K562 (cell line): ENCODE results near the gene PDE12. TPM values are rescaled to one million over a fixed set of nuclear protein-coding genes. Genes with fewer than 3 reads are reported as not detected.
A peak's percentile ranks its signal among the peaks of the same experiment; 100 is the strongest.

Source experiments
- CBFA2T2 ChIP-seq: fragments of 450-650 bp; conservative IDR thresholded peaks from 2 replicates; pipeline ENCODE4 v1.6.1; 2017; ENCODE audit warnings: mild to moderate bottlenecking
- CBFA2T3 ChIP-seq: fragments of 450-650 bp; IDR thresholded peaks from 2 replicates; pipeline ENCODE4 v1.6.1; 2017
- CCAR2 ChIP-seq: fragments of 200-400 bp; formaldehyde crosslinking; IDR thresholded peaks from 2 replicates; pipeline ENCODE4 v1.6.1; 2017; ENCODE audit warnings: mild to moderate bottlenecking, low read depth, low read length
- COPS2 ChIP-seq: fragments of 450-650 bp; conservative IDR thresholded peaks from 2 replicates; pipeline ENCODE4 v1.6.1; 2016; ENCODE audit warnings: mild to moderate bottlenecking, moderate library complexity
- EGR1 ChIP-seq: fragments of 450-650 bp; conservative IDR thresholded peaks from 2 replicates; pipeline ENCODE4 v1.6.1; 2017; ENCODE audit warnings: mild to moderate bottlenecking
- ELF2 ChIP-seq: fragments of 250-450 bp; sonication (Bioruptor Pico); IDR thresholded peaks from 2 replicates; pipeline ENCODE4 v1.5.0; 2021; ENCODE audit warnings: mild to moderate bottlenecking
- FOXM1 ChIP-seq, 2 experiments: fragments of 450-650 bp in 1 of 2; sonication (generic) in 1 of 2; formaldehyde crosslinking in 1 of 2; IDR thresholded peaks; 2 replicates each; pipeline versions ENCODE4 v1.6.1 to v1.9.0; 2017 to 2022; ENCODE audit warnings: low read depth in 2 of 2, mild to moderate bottlenecking in 2 of 2, missing genetic modification reagents in 1 of 2, moderate library complexity in 1 of 2
- KAT8 ChIP-seq: fragments of 450-650 bp; IDR thresholded peaks from 2 replicates; pipeline ENCODE4 v1.6.1; 2016; ENCODE audit warnings: low read depth, mild to moderate bottlenecking
- KDM5B ChIP-seq: fragments of 200-600 bp; sonication (generic); IDR thresholded peaks from 2 replicates; pipeline ENCODE4 v1.6.1; 2012; ENCODE audit warnings: low read depth, mild to moderate bottlenecking, moderate library complexity, low read length, control low read depth, inconsistent platforms; ENCODE audit not compliant: insufficient replicate concordance
- KHSRP ChIP-seq: fragments of 450-650 bp; IDR thresholded peaks from 2 replicates; pipeline ENCODE4 v1.6.1; 2017
- MYNN ChIP-seq, 2 experiments: sonication (generic); formaldehyde crosslinking in 1 of 2; IDR thresholded peaks; 2 replicates each; pipeline versions ENCODE4 v1.5.0 to v1.6.1; 2016 to 2020; ENCODE audit warnings: antibody characterized with exemption in 1 of 2, missing genetic modification reagents in 1 of 2
- NFIC ChIP-seq: fragments of 450-650 bp; IDR thresholded peaks from 2 replicates; pipeline ENCODE4 v1.6.1; 2017; ENCODE audit warnings: mild to moderate bottlenecking, inconsistent platforms
- POU5F1 ChIP-seq: fragments of 150-350 bp; IDR thresholded peaks from 2 replicates; pipeline ENCODE4 v1.6.1; 2014; ENCODE audit warnings: borderline replicate concordance, low read length, low read depth, mild to moderate bottlenecking; ENCODE audit not compliant: partially characterized antibody
- PRPF4 ChIP-seq: fragments of 200-400 bp; formaldehyde crosslinking; IDR thresholded peaks from one replicate; pipeline ENCODE4 v1.6.1; 2017; ENCODE audit warnings: low read length, low read depth, mild to moderate bottlenecking; ENCODE audit not compliant: insufficient read depth, poor library complexity, severe bottlenecking
- SETDB1 ChIP-seq: IDR thresholded peaks from one replicate; pipeline ENCODE4 v1.6.1; 2012; ENCODE audit warnings: low read length, control low read depth, inconsistent platforms
- SIN3B ChIP-seq: fragments of 450-650 bp; IDR thresholded peaks from 2 replicates; pipeline ENCODE4 v1.6.1; 2017; ENCODE audit warnings: low read depth, mild to moderate bottlenecking, moderate library complexity
- SMARCA4 ChIP-seq: fragments of 450-650 bp; IDR thresholded peaks from 2 replicates; pipeline ENCODE4 v1.6.1; 2016
- ZC3H8 ChIP-seq: fragments of 450-650 bp; IDR thresholded peaks from 2 replicates; pipeline ENCODE4 v1.6.1; 2017
- ZFX ChIP-seq: sonication (generic); formaldehyde crosslinking; IDR thresholded peaks from 2 replicates; pipeline ENCODE4 v1.8.0; 2022; ENCODE audit warnings: mild to moderate bottlenecking, missing genetic modification reagents, moderate library complexity
- ZNF274 ChIP-seq: IDR thresholded peaks from 2 replicates; pipeline ENCODE4 v1.6.1; 2011; ENCODE audit warnings: low read depth, mild to moderate bottlenecking, low read length, moderate library complexity, borderline replicate concordance
- ZNF57 ChIP-seq: fragments of 450-650 bp; formaldehyde crosslinking; IDR thresholded peaks from 2 replicates; pipeline ENCODE4 v1.4.0; 2020; ENCODE audit warnings: mild to moderate bottlenecking, moderate library complexity
- ZNF589 ChIP-seq: fragments of 200-800 bp; sonication (Bioruptor generic); IDR thresholded peaks from 2 replicates; pipeline ENCODE4 v1.6.1; 2016; ENCODE audit warnings: low read depth, missing genetic modification characterization, missing compliant biosample characterization
- ZSCAN32 ChIP-seq: fragments of 450-650 bp; formaldehyde crosslinking; IDR thresholded peaks from 2 replicates; pipeline ENCODE4 v1.4.0; 2020; ENCODE audit warnings: mild to moderate bottlenecking, moderate library complexity
- polyA plus RNA-seq, 8 experiments: library from polyadenylated mRNA; depleted of rRNA in 4 of 8; stranded (reverse) in 5 of 8; unstranded in 3 of 8; fragments of >200 nt; fragmentation: Nextera tagmentation in 2 of 8; fragmentation: Illumina TruSeq in 1 of 8; extraction: Ambion mirVana in 2 of 8; extraction: Trizol in 1 of 8; gene quantifications; 2 replicates each; pipeline versions ENCODE4 v1.2.1 to v1.2.3, GENCODE V29; 2011 to 2014; ENCODE audit warnings: inconsistent platforms in 1 of 8, missing spikeins in 1 of 8
- total RNA-seq, 7 experiments: library from RNA; depleted of rRNA in 6 of 7; stranded (reverse); fragments of >200 nt in 6 of 7; fragmentation: Illumina TruSeq in 2 of 7; extraction: Trizol in 2 of 7; gene quantifications; 2 replicates each; pipeline versions ENCODE4 v1.2.1 to v1.2.3, GENCODE V29; 2011 to 2021; ENCODE audit warnings: low replicate concordance in 1 of 7
- TF ChIP-seq, protein P1 (sequence below): sonication (generic); formaldehyde crosslinking; IDR thresholded peaks from 2 replicates; pipeline ENCODE4 v1.8.1; 2023; ENCODE audit warnings: mild to moderate bottlenecking, missing genetic modification reagents
- TF ChIP-seq, protein P2 (sequence below): IDR thresholded peaks from 2 replicates; pipeline ENCODE4 v1.6.1; 2012; ENCODE audit warnings: low read depth, low read length, improper control_type of control experiment, borderline replicate concordance

The PDE12 gene
- total and polyA plus RNA-seq, 9 of the 15 experiments (the other 6 are each of a cell fraction or from before 2014, with no cell fraction given) = 2.1 to 20.5 (median 10.0) TPM

DNA sequence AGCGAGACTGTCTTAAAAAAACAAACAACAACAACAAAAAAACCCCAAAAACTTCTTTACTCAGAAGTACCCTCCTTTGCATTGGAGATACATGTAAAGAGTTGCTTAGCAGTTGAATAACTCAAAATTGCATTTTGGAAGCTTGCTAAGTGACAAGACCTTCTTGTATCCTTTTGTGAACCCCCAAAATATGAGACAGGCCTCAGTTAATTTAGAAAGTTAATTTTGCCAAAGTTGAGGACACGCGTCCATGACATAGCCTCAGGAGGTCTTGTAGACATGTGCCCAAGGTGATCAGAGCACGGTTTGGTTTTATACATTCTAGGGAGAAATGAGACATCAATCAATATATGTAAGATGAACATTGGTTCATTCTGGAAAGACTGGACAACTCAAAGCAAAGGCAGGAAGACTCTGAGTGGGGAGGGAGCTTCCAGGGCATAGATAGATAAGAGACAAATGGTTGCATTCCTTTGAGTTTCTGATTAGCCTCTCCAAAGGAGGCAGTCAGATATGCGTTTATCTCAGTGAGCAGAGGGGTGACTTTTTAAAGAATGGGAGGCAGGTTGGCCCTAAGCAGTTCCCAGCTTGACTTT lies 42.8 kb downstream of the PDE12 start (continued):
- TF ChIP-seq, protein P1, sequence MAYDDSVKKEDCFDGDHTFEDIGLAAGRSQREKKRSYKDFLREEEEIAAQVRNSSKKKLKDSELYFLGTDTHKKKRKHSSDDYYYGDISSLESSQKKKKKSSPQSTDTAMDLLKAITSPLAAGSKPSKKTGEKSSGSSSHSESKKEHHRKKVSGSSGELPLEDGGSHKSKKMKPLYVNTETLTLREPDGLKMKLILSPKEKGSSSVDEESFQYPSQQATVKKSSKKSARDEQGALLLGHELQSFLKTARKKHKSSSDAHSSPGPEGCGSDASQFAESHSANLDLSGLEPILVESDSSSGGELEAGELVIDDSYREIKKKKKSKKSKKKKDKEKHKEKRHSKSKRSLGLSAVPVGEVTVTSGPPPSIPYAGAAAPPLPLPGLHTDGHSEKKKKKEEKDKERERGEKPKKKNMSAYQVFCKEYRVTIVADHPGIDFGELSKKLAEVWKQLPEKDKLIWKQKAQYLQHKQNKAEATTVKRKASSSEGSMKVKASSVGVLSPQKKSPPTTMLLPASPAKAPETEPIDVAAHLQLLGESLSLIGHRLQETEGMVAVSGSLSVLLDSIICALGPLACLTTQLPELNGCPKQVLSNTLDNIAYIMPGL = no peak
- TF ChIP-seq CBFA2T3 (peak; percentile 98), COPS2 (no peak), KHSRP (no peak), KAT8 (no peak), ZFX (no peak), SETDB1 (no peak), SIN3B (no peak), ZSCAN32 (CRISPR knock-in tag) (no peak), CCAR2 (no peak), SMARCA4 (peak; percentile 94), MYNN (IDR thresholded peaks at IDR 0.05) (no peak), MYNN (CRISPR knock-in tag; IDR thresholded peaks at IDR 0.05) (no peak), PRPF4 (no peak), ZNF274 (no peak), ZNF589 (CRISPR knock-in tag) (0 out of 2 replicates have a peak, but pooled peaks have one; percentile 55), POU5F1 (no peak), ELF2 (no peak), CBFA2T2 (peak; percentile 96), FOXM1 (IDR thresholded peaks at IDR 0.05; ENCODE audit: low read depth) (peak; percentile 84), FOXM1 (CRISPR knock-in tag; IDR thresholded peaks at IDR 0.05; ENCODE audit: low read depth) (no peak), NFIC (peak; percentile 87), ZNF57 (CRISPR knock-in tag) (no peak), EGR1 (no peak), KDM5B (no peak), ZC3H8 (no peak)
- TF ChIP-seq, protein P2, sequence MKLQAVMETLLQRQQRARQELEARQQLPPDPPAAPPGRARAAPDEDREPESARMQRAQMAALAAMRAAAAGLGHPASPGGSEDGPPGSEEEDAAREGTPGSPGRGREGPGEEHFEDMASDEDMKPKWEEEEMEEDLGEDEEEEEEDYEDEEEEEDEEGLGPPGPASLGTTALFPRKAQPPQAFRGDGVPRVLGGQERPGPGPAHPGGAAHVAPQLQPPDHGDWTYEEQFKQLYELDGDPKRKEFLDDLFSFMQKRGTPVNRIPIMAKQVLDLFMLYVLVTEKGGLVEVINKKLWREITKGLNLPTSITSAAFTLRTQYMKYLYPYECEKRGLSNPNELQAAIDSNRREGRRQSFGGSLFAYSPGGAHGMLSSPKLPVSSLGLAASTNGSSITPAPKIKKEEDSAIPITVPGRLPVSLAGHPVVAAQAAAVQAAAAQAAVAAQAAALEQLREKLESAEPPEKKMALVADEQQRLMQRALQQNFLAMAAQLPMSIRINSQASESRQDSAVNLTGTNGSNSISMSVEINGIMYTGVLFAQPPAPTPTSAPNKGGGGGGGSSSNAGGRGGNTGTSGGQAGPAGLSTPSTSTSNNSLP = 0 out of 2 replicates have a peak, but pooled peaks have one; percentile 34
